Glutamatergic neuron (in vitro differentiated cells): Measurements from ENCODE around the gene UBE2D2. TPM values are rescaled to one million over a fixed set of nuclear protein-coding genes. Genes with fewer than 3 reads are reported as not detected.

Experiments used
- DNase-seq: peaks from one replicate; pipeline ENCODE4 v3.0.0; 2022
- H3K27ac Mint-ChIP-seq: one replicate; pipeline ENCODE4 v1.8.0; 2020; ENCODE audit warnings: mild to moderate bottlenecking, mixed read lengths, inconsistent platforms; ENCODE audit not compliant: unreplicated experiment
- H3K27me3 Mint-ChIP-seq: one replicate; pipeline ENCODE4 v1.8.0; 2020; ENCODE audit warnings: mild to moderate bottlenecking, moderate library complexity, mixed read lengths, inconsistent platforms; ENCODE audit not compliant: unreplicated experiment
- H3K36me3 Mint-ChIP-seq: one replicate; pipeline ENCODE4 v1.8.0; 2020; ENCODE audit warnings: mild to moderate bottlenecking, mixed read lengths, inconsistent platforms; ENCODE audit not compliant: unreplicated experiment
- H3K4me1 Mint-ChIP-seq: one replicate; pipeline ENCODE4 v1.8.0; 2020; ENCODE audit warnings: mild to moderate bottlenecking, low read depth, mixed read lengths, inconsistent platforms; ENCODE audit not compliant: unreplicated experiment
- H3K4me3 Mint-ChIP-seq: one replicate; pipeline ENCODE4 v1.8.0; 2020; ENCODE audit warnings: mild to moderate bottlenecking, mixed read lengths, inconsistent platforms; ENCODE audit not compliant: unreplicated experiment
- H3K9me3 Mint-ChIP-seq: one replicate; pipeline ENCODE4 v1.8.0; 2020; ENCODE audit warnings: mild to moderate bottlenecking, moderate library complexity, mixed read lengths, inconsistent platforms; ENCODE audit not compliant: unreplicated experiment
- CTCF ChIP-seq: fragments of 200-600 bp; sonication (generic); IDR thresholded peaks from one replicate; pipeline ENCODE4 v1.5.0; 2021; ENCODE audit not compliant: partially characterized antibody, unreplicated experiment
- total RNA-seq: library from RNA; stranded (reverse); fragmentation: NEBNext Ultra II Directional; extraction: Animal tissue kit (Norgen Biotek cat#: 25700); gene quantifications from one replicate; pipeline ENCODE4 v1.2.1, GENCODE V29; 2021; ENCODE audit not compliant: unreplicated experiment

The UBE2D2 gene
- total RNA-seq, 1 donor from 2014 or later, result 188 TPM

GRCh38 chr5:139658928-139659667 lies 98.0 kb downstream of the UBE2D2 start:
- Mint-ChIP-seq H3K4me3 (peak overlapping the region; percentile 78), H3K27me3 (peaks cover 14% of the 10 kb centered on the region), H3K4me1 (peaks cover 40% of the 10 kb centered on the region), H3K36me3 (no peaks in the 10 kb centered on the region), H3K27ac (peak overlapping the region; percentile 82), H3K9me3 (peaks cover 19% of the 10 kb centered on the region)
- no peak for DNase-seq
- no peak for TF ChIP-seq CTCF

- TF ChIP-seq CTCF, result no peak
- Mint-ChIP-seq H3K4me1 (peaks cover 36% of the 10 kb centered on the region), H3K27ac (peak overlapping the region; percentile 59), H3K9me3 (peaks cover 16% of the 10 kb centered on the region), H3K4me3 (peak overlapping the region; percentile 30), H3K36me3 (no peaks in the 10 kb centered on the region), H3K27me3 (peaks cover 15% of the 10 kb centered on the region)
- DNase-seq, result peak; percentile 53
Observed at GRCh38 chr5:139659695-139660101, 98.6 kb downstream of the UBE2D2 start.

GRCh38 chr5:139660105-139660922 lies 99.2 kb downstream of the UBE2D2 start:
- Mint-ChIP-seq H3K4me3 (peak overlapping the region; percentile 30), H3K9me3 (peaks cover 16% of the 10 kb centered on the region), H3K27ac (peak overlapping the region; percentile 59), H3K36me3 (no peaks in the 10 kb centered on the region), H3K4me1 (peaks cover 32% of the 10 kb centered on the region), H3K27me3 (peaks cover 15% of the 10 kb centered on the region)
- no peak for DNase-seq
- TF ChIP-seq CTCF, result no peak

- no peak overlapping the region for H3K27ac Mint-ChIP-seq
Observed at GRCh38 chr5:139660923-139661814, 100.0 kb downstream of the UBE2D2 start.

More at GRCh38 chr5:139660923-139661814, 100.0 kb downstream of the UBE2D2 start:
- Mint-ChIP-seq H3K27me3 (peaks cover 15% of the 10 kb centered on the region), H3K4me1 (peaks cover 31% of the 10 kb centered on the region), H3K36me3 (no peaks in the 10 kb centered on the region), H3K9me3 (peaks cover 16% of the 10 kb centered on the region), H3K4me3 (no peak overlapping the region)
- no peak for TF ChIP-seq CTCF
- DNase-seq, result no peak
